NCI-H2081 treated with DMSO at 0.1 percent for 48 hours (cell line): ENCODE results near the gene RFTN2.

ENCODE experiments used
- DNase-seq: peaks from one replicate; lab custom pipeline; 2025; lab: John Stamatoyannopoulos, UW

RFTN2 gene

DNA sequence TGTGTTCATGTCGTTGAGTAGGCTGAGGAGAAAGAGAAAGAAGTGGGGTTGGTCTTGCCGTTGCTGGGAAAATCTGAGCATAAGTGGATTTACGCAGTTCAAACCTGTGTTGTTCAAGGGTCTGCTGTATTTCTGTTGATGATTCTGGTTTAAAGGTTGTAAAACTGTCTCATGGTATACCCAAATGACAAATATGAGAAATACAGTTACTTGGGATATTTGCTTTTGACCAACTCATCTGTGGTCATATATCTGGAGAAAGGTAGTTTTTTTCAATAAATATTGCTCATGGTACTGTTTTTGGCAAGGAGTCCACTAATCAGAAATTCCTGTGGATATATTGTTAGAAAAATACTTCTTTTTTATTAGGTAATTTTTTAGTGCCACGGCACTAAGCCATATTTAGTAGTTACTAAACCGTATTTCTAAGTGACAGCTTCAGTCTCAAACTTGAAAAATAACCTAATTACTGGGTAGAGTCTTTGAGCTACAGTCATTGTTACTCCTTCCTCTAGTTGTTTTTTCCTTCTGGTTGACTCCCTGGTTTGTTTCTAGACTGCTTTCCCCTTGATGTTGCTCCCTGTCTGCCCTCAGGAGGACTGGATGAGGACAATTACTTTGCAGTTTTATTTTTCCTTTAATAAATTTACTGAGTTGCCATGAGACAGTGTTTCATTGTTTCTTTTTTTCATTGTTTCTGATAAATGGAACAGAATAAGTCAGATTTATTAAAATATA is 128.1 kb downstream of the RFTN2 start:
- no peak for DNase-seq

DNA sequence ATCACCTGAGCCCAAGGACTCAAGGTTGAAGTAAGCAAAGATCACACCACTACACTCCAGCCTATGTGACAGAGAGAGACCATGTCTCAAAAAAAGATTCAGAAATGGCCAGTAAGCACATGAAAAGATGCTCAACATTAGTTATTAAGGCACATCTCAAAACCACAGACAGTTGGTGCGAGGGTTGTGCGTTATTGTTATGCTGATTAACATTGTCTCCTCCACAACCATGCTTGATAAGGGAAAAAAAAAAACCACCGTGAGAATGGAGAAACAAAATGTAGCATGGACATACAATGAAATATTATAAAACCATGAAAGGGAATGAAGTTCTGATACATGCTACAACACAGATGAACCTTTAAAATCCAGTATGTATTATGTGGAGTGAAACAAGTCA is 132.2 kb downstream of the RFTN2 start:
- DNase-seq: no peak

DNA sequence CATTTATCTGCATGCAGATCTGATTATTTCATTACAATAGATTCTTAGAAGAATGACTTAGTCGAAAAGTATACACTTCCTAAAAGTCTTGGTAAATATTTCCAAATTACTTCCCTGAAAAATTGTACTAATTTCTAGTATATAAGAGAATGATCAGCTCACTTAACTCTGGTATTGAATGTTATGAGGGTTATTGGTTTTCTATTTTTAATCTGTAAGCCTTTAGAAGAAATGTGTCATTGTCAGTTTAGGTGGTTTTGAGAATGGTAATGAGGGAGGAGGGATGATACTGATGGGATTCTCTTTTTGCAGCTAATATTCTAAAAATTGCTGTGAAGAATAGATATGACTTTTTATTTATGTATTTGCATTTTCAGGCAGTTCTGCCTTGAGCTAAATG is 135.7 kb downstream of the RFTN2 start:
- DNase-seq: no peak

DNA sequence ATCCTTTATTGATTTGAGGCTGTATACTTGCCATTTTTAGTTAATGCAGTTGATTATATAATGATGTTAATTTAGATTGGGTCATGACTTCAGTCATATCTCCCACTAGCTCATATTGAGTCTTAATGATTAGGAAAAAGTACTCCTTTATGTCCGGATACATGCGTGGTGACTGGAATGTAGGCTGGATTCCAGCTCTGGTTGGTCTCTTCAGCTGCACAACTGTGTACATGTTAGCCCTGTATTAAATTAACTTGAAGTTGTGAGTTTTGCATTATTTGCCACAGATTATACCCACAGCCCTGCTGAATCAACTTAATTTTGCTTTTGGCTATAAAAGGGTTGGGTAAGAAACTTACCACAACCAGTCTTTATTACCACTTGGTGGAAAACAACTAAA is 137.0 kb downstream of the RFTN2 start:
- no peak for DNase-seq
